ENCODE data around the gene SH3BGRL2. TPM values are rescaled to one million over a fixed set of nuclear protein-coding genes. Genes with fewer than 3 reads are reported as not detected.
A peak's percentile ranks its signal among the peaks of the same experiment; 100 is the strongest.

Gene SH3BGRL2
- total and polyA plus RNA-seq, 5 donors = 5.9 to 8.7 (median 8.4) TPM

- H3K27ac ChIP-seq (ENCODE audit: low read length) = no peak overlapping the region
- ATAC-seq = no peak
- WGBS = 86% methylated on average over 4 of the region's 4 CpGs
Measured at GRCh38 chr6:79604583-79605037, 26.5 kb upstream of the SH3BGRL2 start.

GRCh38 chr6:79605061-79605460 lies 26.1 kb upstream of the SH3BGRL2 start:
- Histone ChIP-seq H3K27me3 (ENCODE audit: control insufficient read depth, insufficient read depth) (no peaks in the 10 kb centered on the region), H3K9me3 (ENCODE audit: control insufficient read depth, low read length) (no peaks in the 10 kb centered on the region), H3K4me3 (ENCODE audit: low read length) (no peak overlapping the region), H3K27ac (ENCODE audit: low read length) (no peak overlapping the region), H3K4me1 (ENCODE audit: control insufficient read depth, insufficient read depth, low read length) (peaks cover 2% of the 10 kb centered on the region)
- intact Hi-C loops (cut with DNase I) = no loop called here
- DNase-seq = no peak
- 96% methylated on average over 3 of the region's 3 CpGs for WGBS
- ATAC-seq = no peak

More at GRCh38 chr6:79604583-79605037, 26.5 kb upstream of the SH3BGRL2 start:
- no peak for DNase-seq
- Histone ChIP-seq H3K4me1 (ENCODE audit: control insufficient read depth, insufficient read depth, low read length) (peaks cover 2% of the 10 kb centered on the region), H3K4me3 (ENCODE audit: low read length) (no peak overlapping the region), H3K27me3 (ENCODE audit: control insufficient read depth, insufficient read depth) (no peaks in the 10 kb centered on the region), H3K9me3 (ENCODE audit: control insufficient read depth, low read length) (no peaks in the 10 kb centered on the region)
- intact Hi-C loops (cut with DNase I) = no loop called here

GRCh38 chr6:79605968-79606764 lies 25.0 kb upstream of the SH3BGRL2 start:
- WGBS = 80% methylated on average over 4 of the region's 4 CpGs
- Histone ChIP-seq H3K9me3 (ENCODE audit: control insufficient read depth, low read length) (no peaks in the 10 kb centered on the region), H3K4me1 (ENCODE audit: control insufficient read depth, insufficient read depth, low read length) (peaks cover 2% of the 10 kb centered on the region), H3K4me3 (ENCODE audit: low read length) (no peak overlapping the region), H3K27ac (ENCODE audit: low read length) (no peak overlapping the region), H3K27me3 (ENCODE audit: control insufficient read depth, insufficient read depth) (no peaks in the 10 kb centered on the region)
- ATAC-seq = no peak
- DNase-seq = no peak
- intact Hi-C loops (cut with DNase I) = no loop called here

DNA sequence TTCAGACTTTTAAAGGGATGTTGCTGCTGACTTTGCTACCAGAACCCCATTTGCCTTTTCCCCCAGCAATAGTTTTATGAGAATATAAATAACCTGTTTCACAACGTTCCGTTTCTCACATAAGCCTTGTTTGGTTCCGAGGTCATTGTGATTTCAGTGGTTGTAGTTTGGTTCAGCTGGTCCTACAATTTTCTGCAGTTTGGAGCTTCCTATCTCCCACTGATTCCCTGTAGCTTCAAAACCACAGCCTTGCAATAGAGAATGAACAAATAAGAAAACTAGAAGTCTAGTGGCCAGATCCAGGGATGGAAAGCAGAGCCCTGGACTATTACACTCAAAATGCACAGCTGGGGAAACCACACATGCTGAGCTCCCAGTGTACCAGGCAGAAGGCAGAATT lies 24.1 kb upstream of the SH3BGRL2 start:
- no peak for ATAC-seq
- 61% methylated on average over 3 of the region's 3 CpGs for WGBS

GRCh38 chr6:79608334-79609224 lies 22.6 kb upstream of the SH3BGRL2 start:
- WGBS = 65% methylated on average over 3 of the region's 3 CpGs
- no peak for DNase-seq
- Histone ChIP-seq H3K4me3 (ENCODE audit: low read length) (no peak overlapping the region), H3K4me1 (ENCODE audit: control insufficient read depth, insufficient read depth, low read length) (peaks cover 2% of the 10 kb centered on the region), H3K27me3 (ENCODE audit: control insufficient read depth, insufficient read depth) (no peaks in the 10 kb centered on the region), H3K27ac (ENCODE audit: low read length) (no peak overlapping the region), H3K9me3 (ENCODE audit: control insufficient read depth, low read length) (no peaks in the 10 kb centered on the region)
- ATAC-seq = peak in 1 of 2 donors; percentile 58
- intact Hi-C loops (cut with DNase I) = no loop called here

More for the DNA sequence above, 24.1 kb upstream of the SH3BGRL2 start:
- Histone ChIP-seq H3K27me3 (ENCODE audit: control insufficient read depth, insufficient read depth) (no peaks in the 10 kb centered on the region), H3K4me1 (ENCODE audit: control insufficient read depth, insufficient read depth, low read length) (peaks cover 2% of the 10 kb centered on the region), H3K27ac (ENCODE audit: low read length) (no peak overlapping the region), H3K9me3 (ENCODE audit: control insufficient read depth, low read length) (no peaks in the 10 kb centered on the region), H3K4me3 (ENCODE audit: low read length) (no peak overlapping the region)
- intact Hi-C loops (cut with DNase I) = no loop called here
- no peak for DNase-seq

- H3K27ac ChIP-seq (ENCODE audit: low read length) = no peak overlapping the region
- H3K4me1 ChIP-seq (ENCODE audit: control insufficient read depth, insufficient read depth, low read length) = peaks cover 2% of the 10 kb centered on the region
- no peak for DNase-seq
- intact Hi-C loops (cut with DNase I) = no loop called here
- ATAC-seq = no peak
- WGBS = 84% methylated on average over 3 of the region's 3 CpGs
- H3K4me3 ChIP-seq (ENCODE audit: low read length) = no peak overlapping the region
- H3K9me3 ChIP-seq (ENCODE audit: control insufficient read depth, low read length) = no peaks in the 10 kb centered on the region
- no peaks in the 10 kb centered on the region for H3K27me3 ChIP-seq (ENCODE audit: control insufficient read depth, insufficient read depth)
Measured at GRCh38 chr6:79609225-79609595, 21.9 kb upstream of the SH3BGRL2 start.

DNA sequence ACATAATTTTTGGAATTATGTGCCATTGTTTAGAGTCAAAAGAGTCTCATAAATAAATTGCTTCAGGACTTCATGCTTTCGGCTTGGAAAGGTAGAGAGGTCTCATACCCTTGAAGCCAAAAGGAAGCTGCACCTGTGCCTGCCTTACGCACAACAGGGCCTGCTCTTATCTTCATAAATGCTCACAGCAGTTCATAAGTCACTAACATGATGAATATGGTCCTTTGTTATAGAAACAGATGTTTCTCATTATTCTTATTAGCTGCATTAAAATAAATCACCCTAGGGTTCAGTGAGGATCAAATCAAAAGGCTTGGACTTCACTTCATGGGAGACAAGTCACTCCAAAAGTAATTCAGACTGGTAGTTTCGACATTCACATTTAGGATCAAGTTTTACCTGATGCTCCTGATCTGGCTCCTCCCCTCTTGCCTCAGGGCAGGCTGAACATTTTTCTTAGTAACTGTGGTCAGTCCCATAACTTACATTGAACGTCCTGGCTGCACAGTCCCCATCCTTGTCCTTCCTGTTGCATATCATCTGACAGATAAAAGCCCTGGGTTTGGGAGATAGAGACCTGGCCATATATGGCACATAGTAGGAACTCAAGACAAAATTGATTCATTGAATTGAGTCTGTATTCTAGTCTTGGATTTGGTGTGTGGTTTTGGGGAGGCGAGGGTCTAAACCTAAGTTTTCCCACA lies 20.7 kb upstream of the SH3BGRL2 start:
- DNase-seq = no peak
- Histone ChIP-seq H3K27ac (ENCODE audit: low read length) (no peak overlapping the region), H3K4me3 (ENCODE audit: low read length) (no peak overlapping the region), H3K4me1 (ENCODE audit: control insufficient read depth, insufficient read depth, low read length) (peaks cover 4% of the 10 kb centered on the region), H3K9me3 (ENCODE audit: control insufficient read depth, low read length) (no peaks in the 10 kb centered on the region), H3K27me3 (ENCODE audit: control insufficient read depth, insufficient read depth) (no peaks in the 10 kb centered on the region)
- 66% methylated on average over 5 of the region's 5 CpGs for WGBS
- no peak for ATAC-seq
- intact Hi-C loops (cut with DNase I) = no loop called here

GRCh38 chr6:79612457-79612856 lies 18.7 kb upstream of the SH3BGRL2 start:
- DNase-seq (no peak), ATAC-seq (no peak)
- Histone ChIP-seq H3K9me3 (ENCODE audit: control insufficient read depth, low read length) (no peaks in the 10 kb centered on the region), H3K4me1 (ENCODE audit: control insufficient read depth, insufficient read depth, low read length) (peaks cover 4% of the 10 kb centered on the region), H3K27ac (ENCODE audit: low read length) (no peak overlapping the region), H3K4me3 (ENCODE audit: low read length) (no peak overlapping the region), H3K27me3 (ENCODE audit: control insufficient read depth, insufficient read depth) (no peaks in the 10 kb centered on the region)
- intact Hi-C loops (cut with DNase I) = no loop called here
- 91% methylated on average over 2 of the region's 2 CpGs for WGBS

- 72% methylated on average over 2 of the region's 2 CpGs for WGBS
Measured at GRCh38 chr6:79612918-79613317, 18.2 kb upstream of the SH3BGRL2 start.

DNA sequence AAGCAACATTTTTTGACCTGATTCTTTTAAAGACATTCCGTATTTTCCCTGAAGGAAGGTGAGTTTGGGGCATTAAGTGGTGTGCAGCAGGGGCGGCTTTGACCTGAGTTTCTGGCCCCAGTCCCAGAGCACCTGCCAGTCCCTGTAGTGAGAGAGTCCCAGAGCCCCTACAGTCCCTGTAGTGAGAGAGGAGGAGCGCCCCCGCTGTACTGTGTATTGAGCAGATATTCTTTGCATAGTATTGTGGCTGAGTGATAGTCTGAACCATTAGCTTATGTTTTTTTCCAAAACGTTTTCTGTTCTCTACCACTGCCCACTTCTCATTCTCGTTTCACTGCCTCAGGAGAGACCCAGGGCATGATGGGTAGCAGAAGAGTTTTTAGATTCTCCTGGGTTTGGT lies 17.2 kb upstream of the SH3BGRL2 start:
- Histone ChIP-seq H3K27me3 (ENCODE audit: control insufficient read depth, insufficient read depth) (no peaks in the 10 kb centered on the region), H3K27ac (ENCODE audit: low read length) (no peak overlapping the region), H3K4me3 (ENCODE audit: low read length) (no peak overlapping the region), H3K4me1 (ENCODE audit: control insufficient read depth, insufficient read depth, low read length) (peaks cover 2% of the 10 kb centered on the region), H3K9me3 (ENCODE audit: control insufficient read depth, low read length) (no peaks in the 10 kb centered on the region)
- ATAC-seq (no peak), DNase-seq (no peak)
- intact Hi-C loops (cut with DNase I) = no loop called here
- WGBS = 83% methylated on average over 6 of the region's 6 CpGs

More at GRCh38 chr6:79612918-79613317, 18.2 kb upstream of the SH3BGRL2 start:
- DNase-seq = no peak
- no peak for ATAC-seq
- no peak overlapping the region for H3K27ac ChIP-seq (ENCODE audit: low read length)
- H3K4me3 ChIP-seq (ENCODE audit: low read length) = no peak overlapping the region
- H3K27me3 ChIP-seq (ENCODE audit: control insufficient read depth, insufficient read depth) = no peaks in the 10 kb centered on the region
- intact Hi-C loops (cut with DNase I) = no loop called here
- no peaks in the 10 kb centered on the region for H3K9me3 ChIP-seq (ENCODE audit: control insufficient read depth, low read length)
- peaks cover 3% of the 10 kb centered on the region for H3K4me1 ChIP-seq (ENCODE audit: control insufficient read depth, insufficient read depth, low read length)

All from right cardiac atrium (tissue), 5 donors.